DMS114 treated with DMSO at 0.1 percent for 48 hours (cell line): Measurements from ENCODE around the gene NOP16.
A peak's percentile ranks its signal among the peaks of the same experiment; 100 is the strongest.
"Not testable (repeated sequence)": the region's sequence is repeated elsewhere in the genome, so short reads cannot be mapped to it uniquely, and the experiment has no call there.

ENCODE experiments used
- DNase-seq: peaks from one replicate; lab custom pipeline; 2025; ENCODE audit not compliant: unreplicated experiment; lab: John Stamatoyannopoulos, UW

The NOP16 gene

DNA sequence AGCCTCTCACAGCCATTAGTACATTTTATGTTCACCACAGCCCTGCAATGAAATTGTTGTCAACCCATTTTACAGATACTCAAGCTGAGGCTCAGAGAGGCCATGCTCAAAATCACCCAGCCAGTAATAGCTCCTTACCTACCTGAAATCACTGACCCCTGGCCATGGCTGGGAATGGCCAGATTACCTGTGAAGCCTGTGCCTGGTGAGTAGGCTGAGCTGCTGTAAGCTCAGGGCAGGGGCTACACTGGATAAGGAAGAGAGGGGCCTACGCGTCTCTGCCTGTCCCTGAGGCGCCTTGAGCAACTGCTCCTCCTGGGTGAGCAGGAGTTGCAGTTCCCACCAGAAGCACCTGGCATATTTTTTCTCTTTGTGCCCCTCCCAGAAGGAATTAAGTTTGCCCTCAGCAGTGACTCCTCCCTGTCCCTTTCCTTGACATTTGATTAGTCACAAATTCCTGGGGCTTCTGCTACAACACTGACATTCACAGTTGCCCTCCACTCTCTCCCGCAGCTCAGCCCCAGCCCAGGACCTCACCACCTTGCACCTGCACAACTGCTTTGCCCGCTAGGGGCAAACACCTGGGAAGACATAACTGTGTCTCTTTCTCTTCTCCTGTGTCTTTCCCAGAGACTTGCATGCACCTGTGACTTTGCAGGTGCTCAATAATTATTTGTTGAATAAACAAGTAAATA is 22.2 kb upstream of the NOP16 start:
- DNase-seq: no peak

DNA sequence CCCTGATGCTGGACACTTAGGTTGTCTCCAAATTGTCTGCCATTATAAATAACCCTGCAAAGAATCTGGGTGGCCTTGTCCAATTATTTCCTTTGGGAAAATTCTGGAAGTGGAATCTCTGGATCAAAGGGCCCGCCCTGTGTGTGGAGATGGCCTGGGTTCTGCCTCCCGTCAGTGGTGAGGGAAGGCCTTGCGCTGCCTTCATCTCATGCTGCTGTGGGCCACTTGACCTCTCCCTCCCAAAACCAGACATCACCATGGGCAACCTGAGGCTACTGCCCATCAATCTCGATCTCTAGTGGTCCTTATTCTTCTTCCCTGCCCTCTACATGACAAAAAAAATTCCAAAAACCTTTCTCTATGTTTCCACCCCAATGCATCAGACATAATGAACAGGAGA is 21.4 kb upstream of the NOP16 start:
- no peak for DNase-seq

GRCh38 chr5:176408590-176408989 is 20.2 kb upstream of the NOP16 start:
- DNase-seq: no peak

DNA sequence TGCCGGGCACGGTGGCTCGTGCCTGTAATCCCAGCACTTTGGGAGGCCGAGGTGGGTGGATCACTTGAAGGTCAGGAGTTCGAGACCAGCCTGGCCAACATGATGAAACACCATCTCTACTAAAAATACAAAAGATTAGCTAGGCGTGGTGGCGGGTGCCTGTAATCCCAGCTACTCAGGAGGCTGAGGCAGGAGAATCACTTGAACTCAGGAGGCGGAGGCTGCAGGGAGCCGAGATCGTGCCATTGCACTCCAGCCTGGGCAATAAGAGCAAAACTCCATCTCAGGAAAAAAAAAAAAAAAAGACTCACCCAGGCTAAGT is 19.8 kb upstream of the NOP16 start:
- DNase-seq: not testable (repeated sequence)

GRCh38 chr5:176407456-176408251 is 19.3 kb upstream of the NOP16 start:
- DNase-seq: no peak

- DNase-seq: no peak
Measured at GRCh38 chr5:176406436-176407052, 18.1 kb upstream of the NOP16 start.

DNA sequence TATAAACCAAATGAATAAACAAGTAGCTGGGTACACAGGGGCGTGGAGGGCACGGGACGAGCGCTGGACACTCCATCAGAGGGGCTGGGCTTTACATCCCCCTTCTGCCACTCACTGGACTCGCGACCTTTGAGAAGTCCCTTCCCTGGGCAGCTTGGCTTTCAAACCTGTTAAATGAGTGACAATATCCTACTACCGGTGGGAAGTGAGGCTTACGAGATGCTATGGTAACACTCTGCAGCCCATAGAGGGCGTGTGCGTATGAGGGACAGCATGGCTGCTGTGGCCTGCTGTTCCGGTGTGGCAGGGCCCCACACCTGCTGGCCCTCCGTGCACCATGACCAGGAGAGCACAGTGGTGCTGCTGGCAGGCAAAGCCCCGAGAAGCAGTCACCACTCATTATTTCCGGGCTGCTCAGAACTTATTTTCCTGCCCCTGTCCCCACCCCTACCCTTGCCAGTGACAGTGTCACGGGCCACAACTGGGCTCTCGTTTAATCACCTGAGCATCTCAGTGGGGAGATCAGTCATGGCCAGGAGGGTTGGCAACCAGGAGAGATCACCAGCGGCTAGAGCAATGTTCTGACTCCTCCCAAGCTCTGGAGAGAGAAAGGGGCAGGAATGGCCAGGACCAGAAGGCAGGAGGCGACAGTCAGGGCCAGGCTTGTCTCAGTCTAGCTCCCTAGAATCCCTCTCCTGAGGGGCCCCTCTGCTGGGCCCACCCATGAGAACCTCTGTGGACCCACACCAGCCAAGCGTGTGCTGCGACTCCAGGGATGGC is 17.4 kb upstream of the NOP16 start:
- no peak for DNase-seq

- DNase-seq: no peak
Measured at GRCh38 chr5:176401281-176402205, 13.1 kb upstream of the NOP16 start.

- no peak for DNase-seq
Measured at GRCh38 chr5:176400382-176401156, 12.2 kb upstream of the NOP16 start.

DNA sequence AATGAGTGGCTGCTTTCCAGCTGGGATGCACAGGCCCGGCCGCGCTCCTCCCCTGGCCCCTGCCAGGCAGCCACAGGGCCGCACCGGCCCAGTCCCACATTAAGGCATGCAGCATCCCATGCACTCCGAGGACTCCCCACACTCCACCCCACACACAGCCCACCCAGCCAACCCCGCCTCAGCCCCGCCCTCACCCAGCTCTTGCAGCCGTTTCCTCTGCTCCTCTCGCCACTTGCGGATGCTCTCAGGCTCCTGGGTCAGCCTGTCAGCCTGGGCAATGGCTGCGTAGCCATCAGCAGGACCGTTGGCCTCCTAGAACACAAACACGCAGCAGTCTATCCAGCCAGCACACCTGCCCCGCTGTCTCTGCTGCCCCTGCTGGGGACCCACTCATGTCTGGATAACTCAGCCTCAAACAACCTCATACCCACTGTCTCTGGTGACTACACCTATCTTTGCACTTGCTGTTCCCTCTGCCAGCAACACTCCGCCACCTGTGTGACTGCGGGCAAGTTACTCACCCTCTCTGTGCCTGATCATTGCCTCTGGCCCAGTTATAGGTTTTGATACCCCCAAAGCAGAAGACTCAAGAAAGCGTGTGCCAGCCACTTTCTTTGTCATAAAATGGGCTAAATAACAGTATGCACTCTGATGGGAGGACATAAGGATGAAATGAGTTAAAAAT is 9.5 kb upstream of the NOP16 start:
- no peak for DNase-seq

GRCh38 chr5:176396330-176396729 is 7.9 kb upstream of the NOP16 start:
- DNase-seq: no peak

GRCh38 chr5:176394881-176395675 is 6.7 kb upstream of the NOP16 start:
- no peak for DNase-seq

GRCh38 chr5:176394096-176394495 is 5.7 kb upstream of the NOP16 start:
- no peak for DNase-seq

- no peak for DNase-seq
Measured at GRCh38 chr5:176392526-176392925, 4.1 kb upstream of the NOP16 start.

DNA sequence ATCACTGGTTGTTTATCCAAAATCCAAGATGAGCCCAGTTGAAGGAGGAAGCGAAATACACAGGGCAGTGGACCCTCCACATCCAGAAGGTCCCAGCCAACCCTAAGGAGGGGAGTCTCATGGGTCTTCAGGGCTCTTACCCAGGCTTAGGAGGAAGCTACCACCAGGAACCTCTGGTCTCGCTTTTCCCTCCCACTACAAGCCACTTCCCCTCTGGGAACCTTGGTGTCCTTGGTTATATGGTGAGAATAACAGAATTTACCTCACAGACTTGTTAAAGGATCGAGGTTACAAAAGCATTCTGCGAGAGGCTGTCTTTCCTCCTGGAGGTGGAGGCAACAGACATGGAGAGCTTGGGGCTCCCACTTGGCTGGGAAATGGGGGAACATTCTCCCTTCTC is 3.6 kb upstream of the NOP16 start:
- no peak for DNase-seq

- DNase-seq: no peak
Measured at GRCh38 chr5:176391479-176391878, 3.1 kb upstream of the NOP16 start.

DNA sequence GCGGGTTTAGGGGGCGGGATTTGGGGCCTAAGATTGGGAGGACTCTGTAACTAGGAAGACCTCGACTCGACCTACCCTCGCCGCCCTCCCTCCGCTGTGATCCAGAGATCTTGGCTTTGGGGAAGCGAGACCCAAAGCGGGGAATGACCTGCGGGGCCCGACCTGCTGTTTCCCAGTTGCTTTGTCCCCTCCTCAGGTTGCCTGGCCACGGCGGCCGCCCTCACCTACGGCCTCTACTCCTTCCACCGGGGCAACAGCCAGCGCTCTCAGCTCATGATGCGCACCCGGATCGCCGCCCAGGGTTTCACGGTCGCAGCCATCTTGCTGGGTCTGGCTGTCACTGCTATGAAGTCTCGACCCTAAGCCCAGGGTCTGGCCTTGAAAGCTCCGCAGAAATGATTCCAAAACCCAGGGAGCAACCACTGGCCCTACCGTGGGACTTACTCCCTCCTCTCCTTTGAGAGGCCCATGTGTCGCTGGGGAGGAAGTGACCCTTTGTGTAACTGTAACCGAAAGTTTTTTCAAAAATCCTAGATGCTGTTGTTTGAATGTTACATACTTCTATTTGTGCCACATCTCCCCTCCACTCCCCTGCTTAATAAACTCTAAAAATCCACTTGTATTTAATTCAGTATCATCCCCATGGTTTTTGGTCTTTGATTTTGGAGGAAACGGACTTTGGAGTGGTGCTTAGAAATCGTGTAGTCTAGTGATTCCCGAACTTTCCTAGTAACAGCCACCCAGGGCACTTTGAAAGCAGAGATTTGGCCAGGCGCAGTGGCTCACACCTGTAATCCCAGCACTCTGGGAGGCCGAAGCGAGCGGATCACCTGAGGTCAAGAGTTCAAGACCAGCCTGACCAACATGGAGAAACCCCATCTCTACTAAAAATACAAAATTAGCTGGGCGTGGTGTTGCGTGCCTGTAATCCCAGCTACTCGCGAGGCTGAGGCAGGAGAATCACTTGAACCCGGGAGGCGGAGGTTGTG is 1.0 kb upstream of the NOP16 start:
- DNase-seq: peak; percentile 74
